DND-41 (cell line): ENCODE data around the gene ATAD3B.
"Not testable (repeated sequence)": the region's sequence is repeated elsewhere in the genome, so short reads cannot be mapped to it uniquely, and the experiment has no call there.

Experiments
- EZH2 ChIP-seq: IDR thresholded peaks from 3 replicates; pipeline ENCODE4 v1.6.1; 2012; ENCODE audit warnings: borderline replicate concordance, low read depth, mild to moderate bottlenecking, moderate library complexity, low read length, inconsistent platforms; ENCODE audit not compliant: severe bottlenecking
- TF ChIP-seq, protein P1 (sequence below): IDR thresholded peaks from 2 replicates; pipeline ENCODE4 v1.5.1; 2012; ENCODE audit warnings: borderline replicate concordance, low read length, moderate library complexity, mild to moderate bottlenecking; ENCODE audit not compliant: poor library complexity, severe bottlenecking; ENCODE audit errors: extremely low read depth

DNA sequence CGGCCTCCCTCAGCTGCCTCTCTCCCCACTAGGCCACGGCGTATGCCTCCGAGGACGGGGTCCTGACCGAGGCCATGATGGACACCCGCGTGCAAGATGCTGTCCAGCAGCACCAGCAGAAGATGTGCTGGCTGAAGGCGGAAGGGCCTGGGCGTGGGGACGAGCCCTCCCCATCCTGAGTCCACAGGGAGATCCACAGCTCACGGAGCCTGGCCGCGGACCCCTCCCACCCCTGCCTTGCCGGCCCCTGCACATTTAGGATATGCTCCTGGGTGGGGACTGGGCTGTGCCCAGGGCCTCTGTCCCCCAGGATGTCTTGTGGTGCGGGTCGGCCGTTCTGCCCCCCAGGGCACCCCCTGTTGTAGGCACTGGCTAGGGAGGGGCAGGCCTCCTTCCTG, 62.3 kb downstream of the ATAD3B start:
- TF ChIP-seq, protein P1, sequence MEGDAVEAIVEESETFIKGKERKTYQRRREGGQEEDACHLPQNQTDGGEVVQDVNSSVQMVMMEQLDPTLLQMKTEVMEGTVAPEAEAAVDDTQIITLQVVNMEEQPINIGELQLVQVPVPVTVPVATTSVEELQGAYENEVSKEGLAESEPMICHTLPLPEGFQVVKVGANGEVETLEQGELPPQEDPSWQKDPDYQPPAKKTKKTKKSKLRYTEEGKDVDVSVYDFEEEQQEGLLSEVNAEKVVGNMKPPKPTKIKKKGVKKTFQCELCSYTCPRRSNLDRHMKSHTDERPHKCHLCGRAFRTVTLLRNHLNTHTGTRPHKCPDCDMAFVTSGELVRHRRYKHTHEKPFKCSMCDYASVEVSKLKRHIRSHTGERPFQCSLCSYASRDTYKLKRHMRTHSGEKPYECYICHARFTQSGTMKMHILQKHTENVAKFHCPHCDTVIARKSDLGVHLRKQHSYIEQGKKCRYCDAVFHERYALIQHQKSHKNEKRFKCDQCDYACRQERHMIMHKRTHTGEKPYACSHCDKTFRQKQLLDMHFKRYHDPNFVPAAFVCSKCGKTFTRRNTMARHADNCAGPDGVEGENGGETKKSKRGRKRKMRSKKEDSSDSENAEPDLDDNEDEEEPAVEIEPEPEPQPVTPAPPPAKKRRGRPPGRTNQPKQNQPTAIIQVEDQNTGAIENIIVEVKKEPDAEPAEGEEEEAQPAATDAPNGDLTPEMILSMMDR: not testable (repeated sequence)
- TF ChIP-seq EZH2: not testable (repeated sequence)
